Psoas muscle (tissue), 8 donors: ENCODE measurements around the gene MT1M. TPM values are rescaled to one million over a fixed set of nuclear protein-coding genes. Genes with fewer than 3 reads are reported as not detected.
A peak's percentile ranks its signal among the peaks of the same experiment; 100 is the strongest.

Source experiments
- ATAC-seq, 4 donors: fragments of 200-7000 bp; cut with Tn5 transposase; one replicate each; pipeline ENCODE4 v1.9.1; 2020; ENCODE audit warnings: moderate library complexity in 3 of 4, mild to moderate bottlenecking in 2 of 4
- DNase-seq, 2 donors: peaks; one replicate each; pipeline ENCODE4 v3.0.0-alpha.2; 2020
- H3K27ac ChIP-seq: fragments of 200-600 bp; one replicate; pipeline ENCODE4 v1.8.0; 2022
- H3K27me3 ChIP-seq, 3 donors: fragments of 200-600 bp in 1 of 3; one replicate each; pipeline versions ENCODE4 v1.6.1 to v1.8.0; 2013 to 2022; ENCODE audit warnings: low read length in 2 of 3, mild to moderate bottlenecking in 2 of 3, moderate library complexity in 1 of 3; ENCODE audit not compliant: insufficient read depth in 3 of 3
- H3K36me3 ChIP-seq, 2 donors: fragments of 200-600 bp in 1 of 2; one replicate each; pipeline versions ENCODE4 v1.6.1 to v1.8.0; 2013 to 2022; ENCODE audit warnings: low read depth in 1 of 2, mild to moderate bottlenecking in 1 of 2, moderate library complexity in 1 of 2; ENCODE audit not compliant: insufficient read depth in 1 of 2
- H3K4me1 ChIP-seq: fragments of 200-600 bp; one replicate; pipeline ENCODE4 v1.8.0; 2022
- H3K4me3 ChIP-seq: fragments of 200-600 bp; one replicate; pipeline ENCODE4 v1.8.0; 2022; ENCODE audit warnings: mild to moderate bottlenecking
- H3K9me3 ChIP-seq: fragments of 200-600 bp; one replicate; pipeline ENCODE4 v1.8.0; 2022
- WGBS, 3 donors: extraction: QIAGEN DNeasy Blood & Tissue Kit; methylation state at CpG; one replicate each; pipeline versions ENCODE4 v1.1.6 to v1.1.7; 2013; 5-methylcytosine and 5-hydroxymethylcytosine counted together
- intact Hi-C, 2 donors: fragments of 100-400 bp; cut with DNase I; formaldehyde crosslinking; loops; one replicate each; pipeline versions ENCODE4 v1.11.0 to v1.14.2; 2022
- polyA plus RNA-seq, 3 donors: library from polyadenylated mRNA; stranded (reverse); fragments of 200-250 nt; gene quantifications; one replicate each; pipeline ENCODE4 v1.2.3, GENCODE V29; 2013
- total RNA-seq, 4 donors: library from RNA; stranded (reverse); fragmentation: NEBNext Ultra II Directional in 2 of 4; extraction: Animal tissue kit (Norgen Biotek cat#: 25700) in 2 of 4; gene quantifications; one replicate each; pipeline versions ENCODE4 v1.2.1 to v1.2.4, GENCODE V29; 2021 to 2023
- TF ChIP-seq, protein P1 (sequence below): fragments of 200-600 bp; IDR thresholded peaks from one replicate; pipeline ENCODE4 v1.8.0; 2022; ENCODE audit warnings: antibody characterized with exemption
- donor health status: healthy with polysubstance abuse.
- donor health status: DM: no; HTN: no; CAD: no; lungs with moderate emphysema.
- donor health status: Bipolar disorder and iron deficiency.
- donor health status: healthy.
- donor health status: DM: yes; HTN: yes; CAD: no.
- donor health status: DM: no; HTN: no; CAD: no.
- donor health status: DM: no; HTN: no; CAD: no.
- donor health status: DM: yes; HTN: yes; CAD: no.

Gene MT1M
- total and polyA plus RNA-seq, 7 donors = 1.4 to 569 (median 22.8) TPM

GRCh38 chr16:56607675-56608042 lies 24.8 kb upstream of the MT1M start:
- no peaks in the 10 kb centered on the region for H3K36me3 ChIP-seq
- TF ChIP-seq, protein P1, sequence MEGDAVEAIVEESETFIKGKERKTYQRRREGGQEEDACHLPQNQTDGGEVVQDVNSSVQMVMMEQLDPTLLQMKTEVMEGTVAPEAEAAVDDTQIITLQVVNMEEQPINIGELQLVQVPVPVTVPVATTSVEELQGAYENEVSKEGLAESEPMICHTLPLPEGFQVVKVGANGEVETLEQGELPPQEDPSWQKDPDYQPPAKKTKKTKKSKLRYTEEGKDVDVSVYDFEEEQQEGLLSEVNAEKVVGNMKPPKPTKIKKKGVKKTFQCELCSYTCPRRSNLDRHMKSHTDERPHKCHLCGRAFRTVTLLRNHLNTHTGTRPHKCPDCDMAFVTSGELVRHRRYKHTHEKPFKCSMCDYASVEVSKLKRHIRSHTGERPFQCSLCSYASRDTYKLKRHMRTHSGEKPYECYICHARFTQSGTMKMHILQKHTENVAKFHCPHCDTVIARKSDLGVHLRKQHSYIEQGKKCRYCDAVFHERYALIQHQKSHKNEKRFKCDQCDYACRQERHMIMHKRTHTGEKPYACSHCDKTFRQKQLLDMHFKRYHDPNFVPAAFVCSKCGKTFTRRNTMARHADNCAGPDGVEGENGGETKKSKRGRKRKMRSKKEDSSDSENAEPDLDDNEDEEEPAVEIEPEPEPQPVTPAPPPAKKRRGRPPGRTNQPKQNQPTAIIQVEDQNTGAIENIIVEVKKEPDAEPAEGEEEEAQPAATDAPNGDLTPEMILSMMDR = no peak
- no peaks in the 10 kb centered on the region for H3K9me3 ChIP-seq
- H3K4me1 ChIP-seq = peaks cover 65% of the 10 kb centered on the region
- peak overlapping the region; percentile 99 for H3K27ac ChIP-seq
- WGBS, 3 donors = 39 to 61% (median 50%) methylated on average over 2 of the region's 2 CpGs
- peak overlapping the region; percentile 89 for H3K4me3 ChIP-seq
- DNase-seq (peak in 1 of 2 donors; percentile 55), ATAC-seq (no peak)
- intact Hi-C loops = loop anchor here in 1 of 2 donors (2.0 kb wide), 1 partner anchor 75 kb away; the partner anchor contains the start of gene MT1X
- H3K27me3 ChIP-seq = no peaks in the 10 kb centered on the region

- peak within 1 kb of the TSS; percentile 99 for H3K27ac ChIP-seq
- TF ChIP-seq, protein P1 = no peak
- ATAC-seq (peak; percentile 48 to 66 (median 58)), DNase-seq (peak; percentile 97)
- no peaks in the 10 kb centered on the region for H3K36me3 ChIP-seq
- no peaks in the 10 kb centered on the region for H3K27me3 ChIP-seq
- WGBS, 3 donors = 3 to 5% (median 3%) methylated on average over 55 to 62 of the region's 62 CpGs
- peaks cover 65% of the 10 kb centered on the region for H3K4me1 ChIP-seq
- no peaks in the 10 kb centered on the region for H3K9me3 ChIP-seq
- peak within 1 kb of the TSS; percentile 89 for H3K4me3 ChIP-seq
- intact Hi-C loops = loop anchor here in 1 of 2 donors (2.0 kb wide), 1 partner anchor 75 kb away; the partner anchor contains the start of gene MT1X
Observed at GRCh38 chr16:56608043-56608875, 24.2 kb upstream of the MT1M start, which contains the start of gene MT2A. Gene MT2A (plus strand): TSS chr16:56608584. CDS start chr16:56608656, 72 bp downstream.

GRCh38 chr16:56608876-56609462 lies 23.5 kb upstream of the MT1M start:
- 1 to 2% (median 1%) methylated on average over 21 of the region's 21 CpGs for WGBS, 3 donors
- TF ChIP-seq, protein P1 = no peak
- ATAC-seq = no peak

GRCh38 chr16:56609463-56609921 lies 23.0 kb upstream of the MT1M start:
- no peaks in the 10 kb centered on the region for H3K36me3 ChIP-seq
- H3K4me1 ChIP-seq = peaks cover 60% of the 10 kb centered on the region
- intact Hi-C loops = loop anchor here in 1 of 2 donors (2.0 kb wide), 1 partner anchor 73 kb away; the partner anchor contains the start of gene MT1X
- ATAC-seq = peak in 1 of 4 donors; percentile 8
- WGBS, 3 donors = 0 to 1% (median 0%) methylated on average over 6 of the region's 6 CpGs
- peak overlapping the region; percentile 99 for H3K27ac ChIP-seq
- H3K4me3 ChIP-seq = peak overlapping the region; percentile 89
- TF ChIP-seq, protein P1 = no peak
- no peaks in the 10 kb centered on the region for H3K27me3 ChIP-seq
- peak; percentile 57 to 69 for DNase-seq
- H3K9me3 ChIP-seq = no peaks in the 10 kb centered on the region

More at GRCh38 chr16:56608876-56609462, 23.5 kb upstream of the MT1M start:
- DNase-seq = peak; percentile 34 to 64
- Histone ChIP-seq H3K27me3 (no peaks in the 10 kb centered on the region), H3K36me3 (no peaks in the 10 kb centered on the region), H3K27ac (peak overlapping the region; percentile 99), H3K9me3 (no peaks in the 10 kb centered on the region), H3K4me3 (peak overlapping the region; percentile 89), H3K4me1 (peaks cover 62% of the 10 kb centered on the region)
- intact Hi-C loops = loop anchor here in 1 of 2 donors (2.0 kb wide), 1 partner anchor 74 kb away; the partner anchor contains the start of gene MT1X
